HepG2 (cell line): ENCODE results near the gene CMTM8. TPM values are rescaled to one million over a fixed set of nuclear protein-coding genes. Genes with fewer than 3 reads are reported as not detected.

Experiments used
- ATAC-seq: fragments of 200-7000 bp; cut with Tn5 transposase; 3 replicates; pipeline ENCODE4 v1.9.1; 2020; ENCODE audit warnings: mild to moderate bottlenecking, moderate library complexity
- BruUV-seq: library from RNA; stranded (reverse); fragments of 400-500 nt; replicated peaks from 2 replicates; lab custom pipeline; 2021; lab: Mats Ljungman, UMichigan
- CTCF ChIA-PET: fragments of 300-600 bp; formaldehyde crosslinking; extraction: SDS; loops from one replicate; lab custom pipeline; 2021; ENCODE audit warnings: low total read pairs, inconsistent platforms, low intra/inter-chr PET ratio; lab: Yijun Ruan, JAX
- POLR2A ChIA-PET: fragments of 350-600 bp; sonication (Branson Sonifier 250); formaldehyde crosslinking; loops from one replicate; lab custom pipeline; 2020; ENCODE audit warnings: antibody characterized with exemption, inconsistent platforms; lab: Yijun Ruan, JAX
- DNase-seq: peaks from one replicate; pipeline ENCODE4 v3.0.0-alpha.2; 2015; ENCODE audit warnings: low spot score
- FAIRE-seq: peaks from 3 replicates; lab custom pipeline; 2011; peaks lifted over from hg19 to GRCh38; lab: Jason Lieb, UNC
- H2AFZ ChIP-seq: one replicate; pipeline ENCODE4 v1.6.1; 2011; ENCODE audit warnings: low read length, inconsistent platforms
- H3K27ac ChIP-seq: fragments of 300-600 bp; 3 replicates; pipeline ENCODE4 v1.8.0; 2011; ENCODE audit warnings: mixed run types, mild to moderate bottlenecking, mixed read lengths, low read length, inconsistent platforms; ENCODE audit not compliant: insufficient read depth; ENCODE audit errors: extremely low read length
- H3K27me3 ChIP-seq, 2 experiments: fragments of 200-600 bp in 1 of 2; 2 replicates in 1 of 2; 3 replicates in 1 of 2; pipeline versions ENCODE4 v1.6.0 to v1.8.0; 2011; ENCODE audit warnings: low read length in 2 of 2, mild to moderate bottlenecking in 2 of 2, moderate library complexity in 2 of 2, inconsistent platforms in 1 of 2; ENCODE audit not compliant: insufficient read depth in 2 of 2, control insufficient read depth in 1 of 2
- H3K36me3 ChIP-seq, 2 experiments: fragments of 200-600 bp in 1 of 2; replicated peaks in 1 of 2; 2 replicates in 1 of 2; 3 replicates in 1 of 2; pipeline versions ENCODE4 v1.5.1 to v1.8.0; 2011; ENCODE audit warnings: low read length in 2 of 2, inconsistent platforms in 1 of 2; ENCODE audit not compliant: insufficient read depth in 2 of 2, control insufficient read depth in 1 of 2
- H3K4me1 ChIP-seq: 2 replicates; pipeline ENCODE4 v1.5.1; 2012; ENCODE audit warnings: low read length, inconsistent platforms; ENCODE audit not compliant: insufficient read depth
- H3K4me2 ChIP-seq: 2 replicates; pipeline ENCODE4 v1.6.0; 2011; ENCODE audit warnings: low read depth, low read length, inconsistent platforms
- H3K4me3 ChIP-seq, 3 experiments: fragments of 200-600 bp in 1 of 3; sonication (generic), shearing (Covaris generic) in 1 of 3; replicated peaks in 1 of 3; 2 replicates each; pipeline ENCODE4 v1.5.1; 2011 to 2016; ENCODE audit warnings: low read length in 3 of 3, inconsistent platforms in 2 of 3, low read depth in 2 of 3, mild to moderate bottlenecking in 2 of 3, control low read depth in 1 of 3, mixed read lengths in 1 of 3; ENCODE audit not compliant: insufficient read depth in 1 of 3
- H3K79me2 ChIP-seq: one replicate; pipeline ENCODE4 v1.6.1; 2011; ENCODE audit warnings: low read length, inconsistent platforms; ENCODE audit not compliant: insufficient read depth
- H3K9ac ChIP-seq: 2 replicates; pipeline ENCODE4 v1.6.0; 2011; ENCODE audit warnings: mild to moderate bottlenecking, low read depth, low read length, inconsistent platforms; ENCODE audit not compliant: insufficient read depth
- H3K9me3 ChIP-seq: 2 replicates; pipeline ENCODE4 v1.5.1; 2012; ENCODE audit warnings: mild to moderate bottlenecking, low read length
- H4K20me1 ChIP-seq: 2 replicates; pipeline ENCODE4 v1.6.0; 2011; ENCODE audit warnings: inconsistent platforms, mild to moderate bottlenecking, low read length, moderate library complexity; ENCODE audit not compliant: insufficient read depth
- FOXK2 ChIP-seq: fragments of 450-650 bp; IDR thresholded peaks from 2 replicates; pipeline ENCODE4 v1.6.1; 2016
- GMEB2 ChIP-seq: IDR thresholded peaks from 2 replicates; pipeline ENCODE4 v1.6.1; 2016; ENCODE audit warnings: missing biosample characterization, missing genetic modification reagents, low read depth
- HOXA3 ChIP-seq: sonication (generic); formaldehyde crosslinking; IDR thresholded peaks from 2 replicates; pipeline ENCODE4 v1.5.0; 2020; ENCODE audit warnings: missing genetic modification reagents
- KDM5A ChIP-seq: fragments of 200-600 bp; sonication (generic); IDR thresholded peaks from 2 replicates; pipeline ENCODE4 v1.7.0; 2018; ENCODE audit warnings: antibody characterized with exemption, mild to moderate bottlenecking, low read length, borderline replicate concordance
- MAF1 ChIP-seq: sonication (generic); formaldehyde crosslinking; IDR thresholded peaks from 2 replicates; pipeline ENCODE4 v1.5.0; 2020; ENCODE audit warnings: missing genetic modification reagents, borderline replicate concordance
- NFKB2 ChIP-seq: sonication (generic); formaldehyde crosslinking; IDR thresholded peaks from 2 replicates; pipeline ENCODE4 v1.4.0; 2020; ENCODE audit warnings: missing genetic modification reagents, borderline replicate concordance
- NR3C1 ChIP-seq: sonication (generic); formaldehyde crosslinking; IDR thresholded peaks from 2 replicates; pipeline ENCODE4 v1.4.0; 2020; ENCODE audit warnings: missing genetic modification reagents
- PHF8 ChIP-seq: sonication (generic); formaldehyde crosslinking; IDR thresholded peaks from 2 replicates; pipeline ENCODE4 v1.5.0; 2020; ENCODE audit warnings: missing genetic modification reagents
- PRMT3 ChIP-seq: sonication (generic); formaldehyde crosslinking; IDR thresholded peaks from 2 replicates; pipeline ENCODE4 v1.8.1; 2022; ENCODE audit warnings: low read depth, mild to moderate bottlenecking, moderate library complexity, missing genetic modification reagents, borderline replicate concordance
- RFX3 ChIP-seq: IDR thresholded peaks from 2 replicates; pipeline ENCODE4 v1.6.1; 2016; ENCODE audit warnings: missing biosample characterization, missing genetic modification reagents
- SRSF4 ChIP-seq: fragments of 200-400 bp; formaldehyde crosslinking; IDR thresholded peaks from one replicate; pipeline ENCODE4 v1.6.1; 2018; ENCODE audit warnings: mild to moderate bottlenecking, low read depth, low read length, moderate library complexity; ENCODE audit not compliant: poor library complexity, severe bottlenecking
- ZNF12 ChIP-seq: sonication (generic); formaldehyde crosslinking; IDR thresholded peaks from 2 replicates; pipeline ENCODE4 v1.5.0; 2020; ENCODE audit warnings: missing genetic modification reagents
- ZNF549 ChIP-seq: sonication (generic); formaldehyde crosslinking; IDR thresholded peaks from 2 replicates; pipeline ENCODE4 v1.5.0; 2020; ENCODE audit warnings: missing genetic modification reagents
- ZNF737 ChIP-seq: sonication (generic); formaldehyde crosslinking; IDR thresholded peaks from 2 replicates; pipeline ENCODE4 v1.5.0; 2020; ENCODE audit warnings: missing genetic modification reagents, mild to moderate bottlenecking, borderline replicate concordance
- ZNF768 ChIP-seq: sonication (generic); formaldehyde crosslinking; IDR thresholded peaks from 2 replicates; pipeline ENCODE4 v1.4.0; 2020; ENCODE audit warnings: missing genetic modification reagents
- WGBS: methylation state at CpG from one replicate; pipeline ENCODE4 v1.1.6; 2017; ENCODE audit warnings: low lambda C conversion rate; 5-methylcytosine and 5-hydroxymethylcytosine counted together
- in situ Hi-C: cut with HindIII; loops from 2 replicates; pipeline ENCODE4 v1.10.0; 2017; ENCODE audit warnings: low pct_unique_long_range_greater_than_20kb; ENCODE audit not compliant: extremely low pct_ligation_motif_present
- intact Hi-C: fragments of 100-400 bp; cut with micrococcal nuclease; formaldehyde crosslinking; loops from one replicate; pipeline ENCODE4 v1.10.0; 2022; ENCODE audit not compliant: unreplicated experiment
- polyA plus RNA-seq, 8 experiments: library from polyadenylated mRNA; depleted of rRNA in 3 of 8; stranded (reverse) in 7 of 8; unstranded in 1 of 8; fragments of >200 nt; fragmentation: Illumina TruSeq in 4 of 8; extraction: Trizol in 4 of 8; gene quantifications; 2 replicates each; pipeline versions ENCODE4 v1.2.1 to v1.2.3, GENCODE V29; 2011 to 2016; ENCODE audit warnings: low read depth in 4 of 8, missing spikeins in 1 of 8, mixed read lengths in 1 of 8; ENCODE audit not compliant: insufficient read depth in 1 of 8
- total RNA-seq, 5 experiments: library from RNA; depleted of rRNA; stranded (reverse); fragments of >200 nt; fragmentation: Illumina TruSeq; extraction: Trizol; gene quantifications; 2 replicates each; pipeline ENCODE4 v1.2.3, GENCODE V29; 2016; ENCODE audit warnings: low read depth in 1 of 5
- TF ChIP-seq, protein P1 (sequence below): IDR thresholded peaks from 2 replicates; pipeline ENCODE4 v1.4.0; 2020; ENCODE audit warnings: mild to moderate bottlenecking, missing genetic modification reagents
- TF ChIP-seq, protein P2 (sequence below): IDR thresholded peaks from 2 replicates; pipeline ENCODE4 v1.6.1; 2012; ENCODE audit warnings: inconsistent platforms
- TF ChIP-seq, protein P3 (sequence below): sonication (generic); formaldehyde crosslinking; IDR thresholded peaks from 2 replicates; pipeline ENCODE4 v1.4.0; 2020; ENCODE audit warnings: missing genetic modification reagents

Gene CMTM8
- total and polyA plus RNA-seq, 2 of the 13 experiments (the other 11 are each of a cell fraction or from before 2014, with no cell fraction given): 8.9 to 15.8 TPM

GRCh38 chr3:32316976-32317375 lies 78.5 kb downstream of the CMTM8 start (continued):
- TF ChIP-seq, protein P1, sequence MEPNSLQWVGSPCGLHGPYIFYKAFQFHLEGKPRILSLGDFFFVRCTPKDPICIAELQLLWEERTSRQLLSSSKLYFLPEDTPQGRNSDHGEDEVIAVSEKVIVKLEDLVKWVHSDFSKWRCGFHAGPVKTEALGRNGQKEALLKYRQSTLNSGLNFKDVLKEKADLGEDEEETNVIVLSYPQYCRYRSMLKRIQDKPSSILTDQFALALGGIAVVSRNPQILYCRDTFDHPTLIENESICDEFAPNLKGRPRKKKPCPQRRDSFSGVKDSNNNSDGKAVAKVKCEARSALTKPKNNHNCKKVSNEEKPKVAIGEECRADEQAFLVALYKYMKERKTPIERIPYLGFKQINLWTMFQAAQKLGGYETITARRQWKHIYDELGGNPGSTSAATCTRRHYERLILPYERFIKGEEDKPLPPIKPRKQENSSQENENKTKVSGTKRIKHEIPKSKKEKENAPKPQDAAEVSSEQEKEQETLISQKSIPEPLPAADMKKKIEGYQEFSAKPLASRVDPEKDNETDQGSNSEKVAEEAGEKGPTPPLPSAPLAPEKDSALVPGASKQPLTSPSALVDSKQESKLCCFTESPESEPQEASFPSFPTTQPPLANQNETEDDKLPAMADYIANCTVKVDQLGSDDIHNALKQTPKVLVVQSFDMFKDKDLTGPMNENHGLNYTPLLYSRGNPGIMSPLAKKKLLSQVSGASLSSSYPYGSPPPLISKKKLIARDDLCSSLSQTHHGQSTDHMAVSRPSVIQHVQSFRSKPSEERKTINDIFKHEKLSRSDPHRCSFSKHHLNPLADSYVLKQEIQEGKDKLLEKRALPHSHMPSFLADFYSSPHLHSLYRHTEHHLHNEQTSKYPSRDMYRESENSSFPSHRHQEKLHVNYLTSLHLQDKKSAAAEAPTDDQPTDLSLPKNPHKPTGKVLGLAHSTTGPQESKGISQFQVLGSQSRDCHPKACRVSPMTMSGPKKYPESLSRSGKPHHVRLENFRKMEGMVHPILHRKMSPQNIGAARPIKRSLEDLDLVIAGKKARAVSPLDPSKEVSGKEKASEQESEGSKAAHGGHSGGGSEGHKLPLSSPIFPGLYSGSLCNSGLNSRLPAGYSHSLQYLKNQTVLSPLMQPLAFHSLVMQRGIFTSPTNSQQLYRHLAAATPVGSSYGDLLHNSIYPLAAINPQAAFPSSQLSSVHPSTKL (CRISPR knock-in tag): no peak
- no peak for TF ChIP-seq ZNF737 (CRISPR knock-in tag)
- TF ChIP-seq, all 625 proteins: peak for 4

GRCh38 chr3:32319607-32320006 lies 81.1 kb downstream of the CMTM8 start:
- in situ Hi-C loops (no loop called here), intact Hi-C loops (no loop called here)
- Histone ChIP-seq H3K27ac (no peak overlapping the region), H3K4me3 (no peak overlapping the region), H3K4me1 (peaks cover 31% of the 10 kb centered on the region), H3K36me3 (no peaks in the 10 kb centered on the region; a peak in 1 of 5 replicates), H3K9ac (no peak overlapping the region), H4K20me1 (peaks cover 7% of the 10 kb centered on the region; the same call in 1 of the 2 replicates), H3K27me3 (no peaks in the 10 kb centered on the region), H3K9me3 (no peaks in the 10 kb centered on the region), H2AFZ (no peak overlapping the region), H3K79me2 (peaks cover 3% of the 10 kb centered on the region), H3K4me2 (no peak overlapping the region)
- ATAC-seq: no peak
- no peak for FAIRE-seq
- 96% methylated on average over 2 of the region's 2 CpGs for WGBS
- BruUV-seq: no TSS peak
- CTCF ChIA-PET: no interaction called here
- DNase-seq: no peak
- POLR2A ChIA-PET: no interaction called here
- no peak for TF ChIP-seq SRSF4
- TF ChIP-seq NFKB2 (CRISPR knock-in tag): no peak
- no peak for TF ChIP-seq ZNF549
- TF ChIP-seq PHF8 (CRISPR knock-in tag): no peak
- no peak for TF ChIP-seq RFX3 (CRISPR knock-in tag)
- TF ChIP-seq HOXA3: no peak
- TF ChIP-seq GMEB2 (CRISPR knock-in tag): no peak
- TF ChIP-seq FOXK2: no peak
- no peak for TF ChIP-seq MAF1 (CRISPR knock-in tag)
- no peak for TF ChIP-seq ZNF12 (CRISPR knock-in tag)
- no peak for TF ChIP-seq NR3C1 (CRISPR knock-in tag)
- no peak for TF ChIP-seq ZNF768
- TF ChIP-seq, protein P2, sequence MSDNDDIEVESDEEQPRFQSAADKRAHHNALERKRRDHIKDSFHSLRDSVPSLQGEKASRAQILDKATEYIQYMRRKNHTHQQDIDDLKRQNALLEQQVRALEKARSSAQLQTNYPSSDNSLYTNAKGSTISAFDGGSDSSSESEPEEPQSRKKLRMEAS: no peak
- TF ChIP-seq, protein P3, sequence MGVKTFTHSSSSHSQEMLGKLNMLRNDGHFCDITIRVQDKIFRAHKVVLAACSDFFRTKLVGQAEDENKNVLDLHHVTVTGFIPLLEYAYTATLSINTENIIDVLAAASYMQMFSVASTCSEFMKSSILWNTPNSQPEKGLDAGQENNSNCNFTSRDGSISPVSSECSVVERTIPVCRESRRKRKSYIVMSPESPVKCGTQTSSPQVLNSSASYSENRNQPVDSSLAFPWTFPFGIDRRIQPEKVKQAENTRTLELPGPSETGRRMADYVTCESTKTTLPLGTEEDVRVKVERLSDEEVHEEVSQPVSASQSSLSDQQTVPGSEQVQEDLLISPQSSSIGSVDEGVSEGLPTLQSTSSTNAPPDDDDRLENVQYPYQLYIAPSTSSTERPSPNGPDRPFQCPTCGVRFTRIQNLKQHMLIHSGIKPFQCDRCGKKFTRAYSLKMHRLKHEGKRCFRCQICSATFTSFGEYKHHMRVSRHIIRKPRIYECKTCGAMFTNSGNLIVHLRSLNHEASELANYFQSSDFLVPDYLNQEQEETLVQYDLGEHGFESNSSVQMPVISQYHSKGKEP (CRISPR knock-in tag): no peak
- no peak for TF ChIP-seq PRMT3 (CRISPR knock-in tag)
- TF ChIP-seq KDM5A: no peak
